ENCODE measurements around the gene FSCN2.

FSCN2 gene

GRCh38 chr17:81489998-81490992 lies 37.9 kb upstream of the FSCN2 start:
- DNase-seq: no peak

GRCh38 chr17:81491181-81491581 lies 37.0 kb upstream of the FSCN2 start:
- no peak for DNase-seq

- no peak for DNase-seq
Measured at GRCh38 chr17:81491761-81492160, 36.4 kb upstream of the FSCN2 start.

- no peak for DNase-seq
Measured at GRCh38 chr17:81492202-81492601, 36.0 kb upstream of the FSCN2 start.

GRCh38 chr17:81492706-81493105 lies 35.5 kb upstream of the FSCN2 start:
- no peak for DNase-seq

- DNase-seq: no peak
Measured at GRCh38 chr17:81493198-81494038, 34.8 kb upstream of the FSCN2 start.

- DNase-seq: no peak
Measured at GRCh38 chr17:81494626-81495377, 33.4 kb upstream of the FSCN2 start.

- no peak for DNase-seq
Measured at GRCh38 chr17:81498953-81499600, 29.1 kb upstream of the FSCN2 start.

GRCh38 chr17:81499601-81499970 lies 28.6 kb upstream of the FSCN2 start:
- DNase-seq: no peak

- no peak for DNase-seq
Measured at GRCh38 chr17:81500047-81500446, 28.1 kb upstream of the FSCN2 start.

- no peak for DNase-seq
Measured at GRCh38 chr17:81502471-81503017, 25.6 kb upstream of the FSCN2 start.

- DNase-seq: no peak
Measured at GRCh38 chr17:81503619-81504018, 24.6 kb upstream of the FSCN2 start.

GRCh38 chr17:81508639-81509206 lies 19.5 kb upstream of the FSCN2 start:
- DNase-seq: no peak

- peak; percentile 59 to 74 for DNase-seq
Measured at GRCh38 chr17:81509207-81509971, 18.8 kb upstream of the FSCN2 start.

- DNase-seq: no peak
Measured at GRCh38 chr17:81509972-81510784, 18.0 kb upstream of the FSCN2 start.

- DNase-seq: no peak
Measured at GRCh38 chr17:81510785-81511553, 17.2 kb upstream of the FSCN2 start.

GRCh38 chr17:81511554-81511803 lies 16.7 kb upstream of the FSCN2 start:
- DNase-seq: no peak

GRCh38 chr17:81511804-81512561 lies 16.2 kb upstream of the FSCN2 start:
- peak in 1 of 2 experiments; percentile 55 for DNase-seq

Measured in Kasumi-1 (cell line).